Stimulated activated CD8-positive, alpha-beta memory T cell treated with anti-CD3 and anti-CD28 coated beads, Interleukin-2, amount 100 ng/mL, for 48 hours (primary cell): ENCODE data around the gene KRT76.

ENCODE experiments used
- DNase-seq, 2 donors: peaks; one replicate each; pipeline ENCODE4 v3.0.0-alpha.2; 2020; ENCODE audit warnings: low read depth in 2 of 2

KRT76 gene

GRCh38 chr12:52776913-52777395 lies at the start of gene KRT76:
Gene KRT76 (minus strand): TSS chr12:52777345. CDS start chr12:52777291, 54 bp downstream.
- no peak for DNase-seq

- no peak for DNase-seq
Observed at GRCh38 chr12:52825961-52826360, 48.8 kb upstream of the KRT76 start.

GRCh38 chr12:52824741-52825410 lies 47.7 kb upstream of the KRT76 start:
- no peak for DNase-seq

GRCh38 chr12:52823761-52824450 lies 46.8 kb upstream of the KRT76 start:
- DNase-seq: no peak

- no peak for DNase-seq
Observed at GRCh38 chr12:52822771-52823510, 45.8 kb upstream of the KRT76 start.

GRCh38 chr12:52821826-52822660 lies 44.9 kb upstream of the KRT76 start:
- DNase-seq: no peak

GRCh38 chr12:52821071-52821730 lies 44.1 kb upstream of the KRT76 start:
- no peak for DNase-seq

GRCh38 chr12:52820521-52820920 lies 43.4 kb upstream of the KRT76 start:
- DNase-seq: no peak

GRCh38 chr12:52819731-52820510 lies 42.8 kb upstream of the KRT76 start:
- no peak for DNase-seq

GRCh38 chr12:52818887-52819420 lies 41.8 kb upstream of the KRT76 start:
- DNase-seq: no peak

- no peak for DNase-seq
Observed at GRCh38 chr12:52818388-52818787, 41.2 kb upstream of the KRT76 start.

GRCh38 chr12:52817699-52818238 lies 40.6 kb upstream of the KRT76 start:
- DNase-seq: no peak

- no peak for DNase-seq
Observed at GRCh38 chr12:52817003-52817698, 40.0 kb upstream of the KRT76 start.

- DNase-seq: no peak
Observed at GRCh38 chr12:52815676-52816588, 38.8 kb upstream of the KRT76 start.

- DNase-seq: no peak
Observed at GRCh38 chr12:52815161-52815560, 38.0 kb upstream of the KRT76 start.

GRCh38 chr12:52814710-52815155 lies 37.6 kb upstream of the KRT76 start:
- no peak for DNase-seq

GRCh38 chr12:52813885-52814709 lies 37.0 kb upstream of the KRT76 start, which contains the start of gene KRT4:
Gene KRT4 (minus strand): TSS chr12:52814116. CDS start chr12:52814058, 58 bp downstream.
- no peak for DNase-seq
